Measurements from ENCODE around the gene TMPRSS3.
A peak's percentile ranks its signal among the peaks of the same experiment; 100 is the strongest.

Gene TMPRSS3

GRCh38 chr21:42406201-42406621, 10.4 kb upstream of the TMPRSS3 start:
- DNase-seq, result peak; percentile 69

- no peak for DNase-seq
Observed at GRCh38 chr21:42405064-42406013, 9.5 kb upstream of the TMPRSS3 start.

- no peak for DNase-seq
Observed at GRCh38 chr21:42404539-42404938, 8.7 kb upstream of the TMPRSS3 start.

GRCh38 chr21:42403611-42404231, 7.9 kb upstream of the TMPRSS3 start, which contains the start of gene UBASH3A:
TSS of gene UBASH3A (plus strand) at chr21:42403902. CDS start at chr21:42403946, 44 bp downstream.
- DNase-seq, result no peak

GRCh38 chr21:42401820-42402251, 6.0 kb upstream of the TMPRSS3 start:
- DNase-seq, result no peak

- DNase-seq, result no peak
Observed at GRCh38 chr21:42401154-42401553, 5.3 kb upstream of the TMPRSS3 start.

- DNase-seq, result no peak
Observed at GRCh38 chr21:42400525-42400924, 4.7 kb upstream of the TMPRSS3 start.

- DNase-seq, result no peak
Observed at GRCh38 chr21:42398436-42399028, 2.7 kb upstream of the TMPRSS3 start.

GRCh38 chr21:42397746-42398394, 2.0 kb upstream of the TMPRSS3 start:
- no peak for DNase-seq

- DNase-seq, result no peak
Observed at GRCh38 chr21:42396799-42397745, 1.2 kb upstream of the TMPRSS3 start.

GRCh38 chr21:42395302-42395701, 550 bp downstream of the TMPRSS3 start:
- no peak for DNase-seq

- no peak for DNase-seq
Observed at GRCh38 chr21:42393443-42393950, 2.4 kb downstream of the TMPRSS3 start.

- DNase-seq, result no peak
Observed at GRCh38 chr21:42392731-42393442, 3.0 kb downstream of the TMPRSS3 start.

GRCh38 chr21:42391297-42391696, 4.6 kb downstream of the TMPRSS3 start:
- no peak for DNase-seq

GRCh38 chr21:42390696-42391095, 5.2 kb downstream of the TMPRSS3 start:
- no peak for DNase-seq

- no peak for DNase-seq
Observed at GRCh38 chr21:42390193-42390592, 5.7 kb downstream of the TMPRSS3 start.

GRCh38 chr21:42389449-42389835, 6.4 kb downstream of the TMPRSS3 start:
- DNase-seq, result no peak

- no peak for DNase-seq
Observed at GRCh38 chr21:42388740-42389448, 7.0 kb downstream of the TMPRSS3 start.

GRCh38 chr21:42387843-42388340, 8.0 kb downstream of the TMPRSS3 start:
- no peak for DNase-seq

- no peak for DNase-seq
Observed at GRCh38 chr21:42387164-42387563, 8.7 kb downstream of the TMPRSS3 start.

Data from activated CD4-positive, alpha-beta T cell treated with anti-CD3 and anti-CD28 coated beads for 48 hours (primary cell).